Spleen (tissue), 11 donors: ENCODE results near the gene HIVEP3. TPM values are rescaled to one million over a fixed set of nuclear protein-coding genes. Genes with fewer than 3 reads are reported as not detected.
"Not testable (repeated sequence)": the region's sequence is repeated elsewhere in the genome, so short reads cannot be mapped to it uniquely, and the experiment has no call there.

Experiments
- DNase-seq: peaks from one replicate; pipeline ENCODE4 v3.0.0-alpha.2; 2020
- H3K27ac ChIP-seq, 8 donors: fragments of 200-600 bp; sonication (generic) in 7 of 8; 1 replicate in 4 of 8; 2 replicates in 4 of 8; pipeline versions ENCODE4 v1.5.0 to v1.8.0; 2016 to 2021; ENCODE audit warnings: inconsistent platforms in 4 of 8, mild to moderate bottlenecking in 4 of 8, moderate library complexity in 1 of 8
- H3K27me3 ChIP-seq, 7 donors: fragments of 200-600 bp; sonication (generic) in 6 of 7; replicated peaks in 1 of 7; 1 replicate in 4 of 7; 2 replicates in 3 of 7; pipeline versions ENCODE4 v1.5.0 to v1.8.0; 2016 to 2021; ENCODE audit warnings: inconsistent platforms in 3 of 7, mild to moderate bottlenecking in 1 of 7
- H3K36me3 ChIP-seq, 6 donors: fragments of 200-600 bp; sonication (generic) in 5 of 6; 1 replicate in 4 of 6; 2 replicates in 2 of 6; pipeline versions ENCODE4 v1.5.0 to v1.8.0; 2016 to 2021; ENCODE audit warnings: inconsistent platforms in 2 of 6
- H3K4me1 ChIP-seq, 6 donors: fragments of 200-600 bp; sonication (generic) in 5 of 6; 1 replicate in 3 of 6; 2 replicates in 3 of 6; pipeline versions ENCODE4 v1.5.0 to v1.8.0; 2016 to 2021; ENCODE audit warnings: inconsistent platforms in 3 of 6
- H3K4me3 ChIP-seq, 8 donors: fragments of 200-600 bp; sonication (generic) in 7 of 8; 1 replicate in 4 of 8; 2 replicates in 4 of 8; pipeline versions ENCODE4 v1.5.0 to v1.8.0; 2016 to 2021; ENCODE audit warnings: inconsistent platforms in 4 of 8, mild to moderate bottlenecking in 4 of 8, moderate library complexity in 2 of 8
- H3K9me3 ChIP-seq, 8 donors: fragments of 200-600 bp; sonication (generic) in 7 of 8; 1 replicate in 4 of 8; 2 replicates in 4 of 8; pipeline versions ENCODE4 v1.5.0 to v1.8.0; 2016 to 2021; ENCODE audit warnings: inconsistent platforms in 4 of 8
- POLR2A ChIP-seq, 3 donors: fragments of 450-650 bp; IDR thresholded peaks; one replicate each; pipeline ENCODE4 v1.5.1; 2017; ENCODE audit warnings: antibody characterized with exemption in 3 of 3, mild to moderate bottlenecking in 1 of 3
- POLR2AphosphoS5 ChIP-seq, 3 donors: sonication (generic); formaldehyde crosslinking; IDR thresholded peaks; one replicate each; pipeline ENCODE4 v1.5.1; 2017; ENCODE audit warnings: antibody characterized with exemption in 3 of 3
- WGBS, 5 donors: extraction: QIAGEN DNeasy Blood & Tissue Kit in 3 of 5; methylation state at CpG; one replicate each; pipeline versions ENCODE4 v1.1.5 to v1.1.7; 2013 to 2018; 5-methylcytosine and 5-hydroxymethylcytosine counted together
- intact Hi-C: fragments of 100-400 bp; cut with DNase I; formaldehyde crosslinking; loops from one replicate; pipeline ENCODE4 v1.15.0; 2023; ENCODE audit warnings: low total_unique reads
- polyA plus RNA-seq, 3 donors: library from polyadenylated mRNA; stranded (reverse); fragments of 200-250 nt; gene quantifications; one replicate each; pipeline ENCODE4 v1.2.1, GENCODE V29; 2013
- total RNA-seq, 7 donors: library from RNA; depleted of rRNA in 3 of 7; stranded (reverse); fragments of >200 nt in 3 of 7; fragmentation: NEBNext Ultra II Directional in 4 of 7; extraction: Animal tissue kit (Norgen Biotek cat#: 25700) in 4 of 7; gene quantifications; one replicate each; pipeline versions ENCODE4 v1.1.0 to v1.2.1, GENCODE V29; 2016 to 2021
- TF ChIP-seq, protein P1 (sequence below), 11 experiments: fragments of 200-600 bp in 7 of 11; fragments of 450-650 bp in 4 of 11; sonication (generic) in 4 of 11; IDR thresholded peaks in 8 of 11; conservative IDR thresholded peaks in 3 of 11; 1 replicate in 7 of 11; 2 replicates in 4 of 11; pipeline versions ENCODE4 v1.4.0 to v1.8.0; 2016 to 2021; ENCODE audit warnings: antibody characterized with exemption in 11 of 11, inconsistent platforms in 4 of 11, mild to moderate bottlenecking in 1 of 11
- donor health status: healthy with polysubstance abuse.
- donor health status: DM: no; HTN: no; CAD: no; lungs with moderate emphysema.
- donor health status: DM: no; HTN: no; CAD: no.
- donor health status: Bipolar disorder and iron deficiency.
- donor health status: healthy.
- donor health status: DM: no; HTN: no; CAD: no.
- donor health status: DM: yes; HTN: yes; CAD: no.

HIVEP3 gene
- total and polyA plus RNA-seq, 10 donors = 2.4 to 21.2 (median 8.2) TPM

GRCh38 chr1:41698916-41699860 lies 219.5 kb downstream of the HIVEP3 start:
- intact Hi-C loops = no loop called here
- no peak overlapping the region for H3K4me3 ChIP-seq
- WGBS, 5 donors = 68 to 85% (median 80%) methylated on average over 16 to 19 of the region's 19 CpGs
- no peak for DNase-seq
- no peaks in the 10 kb centered on the region for H3K9me3 ChIP-seq
- H3K27me3 ChIP-seq = no peaks in the 10 kb centered on the region
- peaks cover 0 to 15% (median 0%) of the 10 kb centered on the region in 6 donors for H3K4me1 ChIP-seq
- no peaks in the 10 kb centered on the region for H3K36me3 ChIP-seq
- no peak overlapping the region for H3K27ac ChIP-seq
- TF ChIP-seq POLR2AphosphoS5 (IDR thresholded peaks at IDR 0.05) (peak in 1 of 3 donors; percentile 10), POLR2A (IDR thresholded peaks at IDR 0.05) (no peak)

GRCh38 chr1:41696381-41696780 lies 222.3 kb downstream of the HIVEP3 start:
- 70 to 94% (median 84%) methylated on average over 5 to 9 of the region's 9 CpGs for WGBS, 5 donors

DNA sequence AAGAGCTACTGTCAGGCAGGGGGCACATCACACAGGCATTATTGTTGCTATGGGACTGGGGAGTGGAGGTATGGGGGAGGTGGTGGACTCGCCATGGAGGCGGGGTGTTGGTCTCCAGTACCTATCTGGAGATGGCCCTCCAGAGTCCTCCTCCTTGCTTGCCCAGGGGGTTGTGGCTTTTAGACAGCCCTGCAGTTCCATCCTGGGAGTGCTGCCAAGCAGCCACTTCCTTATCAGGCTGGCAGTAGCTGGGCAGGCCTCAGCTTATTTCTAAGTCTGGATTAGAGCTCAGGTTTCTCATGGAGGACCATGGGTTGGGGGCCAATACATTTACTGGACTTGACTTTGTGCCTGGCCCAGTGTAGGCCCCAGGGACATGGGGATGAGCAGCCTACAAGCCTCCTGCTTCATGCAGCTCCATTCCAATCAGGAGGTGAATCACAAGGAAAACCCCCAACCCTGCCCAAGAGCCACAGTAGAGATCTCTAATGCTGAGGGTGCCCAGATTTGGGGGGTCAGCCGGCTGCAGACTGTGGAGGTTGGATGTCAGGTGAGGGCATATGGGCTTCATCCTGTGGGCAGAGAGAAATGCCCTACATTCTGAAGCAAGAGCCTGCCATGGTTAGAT lies 223.5 kb downstream of the HIVEP3 start:
- no peaks in the 10 kb centered on the region for H3K9me3 ChIP-seq

More at GRCh38 chr1:41696381-41696780, 222.3 kb downstream of the HIVEP3 start:
- Histone ChIP-seq H3K4me1 (peaks cover 0 to 15% (median 0%) of the 10 kb centered on the region in 6 donors), H3K9me3 (no peaks in the 10 kb centered on the region), H3K27me3 (no peaks in the 10 kb centered on the region), H3K36me3 (no peaks in the 10 kb centered on the region), H3K4me3 (no peak overlapping the region), H3K27ac (no peak overlapping the region)
- peak; percentile 38 for DNase-seq
- TF ChIP-seq, protein P1, sequence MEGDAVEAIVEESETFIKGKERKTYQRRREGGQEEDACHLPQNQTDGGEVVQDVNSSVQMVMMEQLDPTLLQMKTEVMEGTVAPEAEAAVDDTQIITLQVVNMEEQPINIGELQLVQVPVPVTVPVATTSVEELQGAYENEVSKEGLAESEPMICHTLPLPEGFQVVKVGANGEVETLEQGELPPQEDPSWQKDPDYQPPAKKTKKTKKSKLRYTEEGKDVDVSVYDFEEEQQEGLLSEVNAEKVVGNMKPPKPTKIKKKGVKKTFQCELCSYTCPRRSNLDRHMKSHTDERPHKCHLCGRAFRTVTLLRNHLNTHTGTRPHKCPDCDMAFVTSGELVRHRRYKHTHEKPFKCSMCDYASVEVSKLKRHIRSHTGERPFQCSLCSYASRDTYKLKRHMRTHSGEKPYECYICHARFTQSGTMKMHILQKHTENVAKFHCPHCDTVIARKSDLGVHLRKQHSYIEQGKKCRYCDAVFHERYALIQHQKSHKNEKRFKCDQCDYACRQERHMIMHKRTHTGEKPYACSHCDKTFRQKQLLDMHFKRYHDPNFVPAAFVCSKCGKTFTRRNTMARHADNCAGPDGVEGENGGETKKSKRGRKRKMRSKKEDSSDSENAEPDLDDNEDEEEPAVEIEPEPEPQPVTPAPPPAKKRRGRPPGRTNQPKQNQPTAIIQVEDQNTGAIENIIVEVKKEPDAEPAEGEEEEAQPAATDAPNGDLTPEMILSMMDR (IDR thresholded peaks at IDR 0.05 in 8 of 11, conservative IDR thresholded peaks at IDR 0.05 in 3 of 11) = no peak
- TF ChIP-seq POLR2A (IDR thresholded peaks at IDR 0.05) = no peak
- TF ChIP-seq POLR2AphosphoS5 (IDR thresholded peaks at IDR 0.05) = no peak
- intact Hi-C loops = no loop called here

DNA sequence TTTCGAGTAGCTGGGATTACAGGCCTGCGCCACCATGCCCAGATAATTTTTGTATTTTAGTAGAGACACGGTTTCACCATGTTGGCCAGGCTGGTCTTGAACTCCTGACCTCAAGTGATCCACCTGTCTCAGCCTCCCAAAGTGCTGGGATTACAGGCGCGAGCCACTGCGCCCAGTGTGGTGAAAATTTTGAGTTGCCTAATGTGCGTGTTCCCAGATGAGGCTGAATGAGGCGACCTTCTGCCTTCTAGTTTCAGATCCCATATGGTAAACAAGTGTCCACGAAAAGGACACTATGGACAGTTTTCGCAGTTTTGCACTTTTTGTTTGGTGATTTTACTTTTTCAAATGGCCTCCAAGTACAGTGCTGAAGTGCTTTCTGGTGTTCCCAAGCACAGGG lies 226.8 kb downstream of the HIVEP3 start:
- H3K27me3 ChIP-seq, H3K36me3 ChIP-seq, H3K4me3 ChIP-seq, intact Hi-C loops, H3K9me3 ChIP-seq: not testable (repeated sequence)
- peak overlapping the region in 1 of 8 donors; percentile 31 for H3K27ac ChIP-seq
- 89 to 94% (median 89%) methylated on average over 10 of the region's 10 CpGs for WGBS, 5 donors
- H3K4me1 ChIP-seq = peaks cover 0 to 34% (median 13%) of the 10 kb centered on the region in 6 donors
- DNase-seq = peak; percentile 41

More for the DNA sequence above, 223.5 kb downstream of the HIVEP3 start:
- no peak overlapping the region for H3K4me3 ChIP-seq
- H3K27me3 ChIP-seq = no peaks in the 10 kb centered on the region
- intact Hi-C loops = no loop called here
- WGBS, 5 donors = 49 to 85% (median 72%) methylated on average over 3 of the region's 3 CpGs
- H3K27ac ChIP-seq = no peak overlapping the region
- peak; percentile 75 for DNase-seq
- TF ChIP-seq POLR2A (IDR thresholded peaks at IDR 0.05) = no peak
- TF ChIP-seq POLR2AphosphoS5 (IDR thresholded peaks at IDR 0.05) = no peak
- TF ChIP-seq, protein P1 (IDR thresholded peaks at IDR 0.05 in 8 of 11, conservative IDR thresholded peaks at IDR 0.05 in 3 of 11) = no peak
- H3K4me1 ChIP-seq = peaks cover 0 to 14% (median 2%) of the 10 kb centered on the region in 6 donors
- H3K36me3 ChIP-seq = no peaks in the 10 kb centered on the region

DNA sequence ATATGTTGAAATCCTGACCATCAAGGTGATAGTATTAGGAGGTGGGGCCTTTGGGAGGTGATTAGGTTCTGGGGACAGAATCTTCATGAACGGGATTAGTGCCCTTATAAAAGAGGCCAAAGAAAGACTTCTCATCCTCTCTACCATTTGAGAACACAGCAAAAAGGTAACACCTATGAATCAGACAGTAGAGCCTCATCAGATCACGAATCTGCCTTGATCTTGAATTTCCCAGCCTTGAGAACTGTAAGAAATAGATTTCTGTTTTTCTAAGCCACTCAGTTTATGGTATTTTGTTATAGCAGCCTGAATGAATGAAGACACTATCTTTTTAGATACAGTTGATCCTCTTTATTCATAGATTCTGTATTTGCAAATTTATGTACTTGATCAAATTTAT lies 227.3 kb downstream of the HIVEP3 start:
- Histone ChIP-seq H3K9me3 (no peaks in the 10 kb centered on the region), H3K4me3 (no peak overlapping the region), H3K4me1 (peaks cover 0 to 36% (median 13%) of the 10 kb centered on the region in 6 donors), H3K36me3 (no peaks in the 10 kb centered on the region), H3K27me3 (no peaks in the 10 kb centered on the region), H3K27ac (no peak overlapping the region)
- no peak for TF ChIP-seq POLR2AphosphoS5 (IDR thresholded peaks at IDR 0.05)
- TF ChIP-seq, protein P1 (IDR thresholded peaks at IDR 0.05 in 8 of 11, conservative IDR thresholded peaks at IDR 0.05 in 3 of 11) = no peak
- no peak for TF ChIP-seq POLR2A (IDR thresholded peaks at IDR 0.05)
- no peak for DNase-seq
- WGBS, 5 donors = 84 to 94% (median 88%) methylated on average over 2 of the region's 2 CpGs
- intact Hi-C loops = no loop called here
